ENCODE measurements around the gene CARHSP1.

DNA sequence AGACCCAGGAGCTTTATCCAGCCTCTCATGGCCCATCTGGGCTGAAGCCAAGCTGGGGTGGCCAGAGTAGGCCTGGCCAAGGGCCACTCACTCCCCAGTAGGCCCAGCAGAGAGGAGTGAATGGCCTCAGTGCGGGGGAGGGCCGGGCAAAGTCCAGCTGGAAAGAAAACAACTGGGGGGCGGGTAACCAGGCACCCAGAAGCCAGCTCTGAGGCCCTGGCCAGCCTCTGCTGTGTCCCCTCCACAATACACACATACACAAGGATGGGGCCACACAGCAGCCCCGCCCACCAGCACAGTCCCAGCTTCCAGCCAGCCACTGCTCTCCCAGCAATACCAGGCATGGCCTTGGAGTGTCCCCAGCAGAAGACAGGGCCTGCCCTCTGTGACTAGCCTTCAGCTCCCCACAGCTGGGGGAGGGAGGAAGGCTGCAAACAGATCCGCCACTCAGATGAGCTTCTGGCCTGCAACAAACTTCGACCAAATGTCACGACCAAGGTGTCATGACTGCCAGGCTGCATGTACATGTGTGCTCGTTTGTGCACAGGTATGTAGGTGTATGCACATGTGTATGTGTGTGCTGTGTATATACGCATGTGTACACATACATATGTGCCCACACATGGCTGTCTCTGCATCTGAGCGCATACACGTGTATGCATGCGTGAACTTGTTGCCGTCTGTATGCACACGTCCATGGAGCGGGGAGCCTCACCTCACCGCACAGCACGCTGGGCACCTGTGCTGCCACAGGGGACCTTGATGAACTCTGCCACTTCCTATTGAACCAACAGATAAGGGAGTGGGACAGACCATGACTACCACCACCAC, 5.0 kb downstream of the CARHSP1 start:
- TF ChIP-seq, protein P1, sequence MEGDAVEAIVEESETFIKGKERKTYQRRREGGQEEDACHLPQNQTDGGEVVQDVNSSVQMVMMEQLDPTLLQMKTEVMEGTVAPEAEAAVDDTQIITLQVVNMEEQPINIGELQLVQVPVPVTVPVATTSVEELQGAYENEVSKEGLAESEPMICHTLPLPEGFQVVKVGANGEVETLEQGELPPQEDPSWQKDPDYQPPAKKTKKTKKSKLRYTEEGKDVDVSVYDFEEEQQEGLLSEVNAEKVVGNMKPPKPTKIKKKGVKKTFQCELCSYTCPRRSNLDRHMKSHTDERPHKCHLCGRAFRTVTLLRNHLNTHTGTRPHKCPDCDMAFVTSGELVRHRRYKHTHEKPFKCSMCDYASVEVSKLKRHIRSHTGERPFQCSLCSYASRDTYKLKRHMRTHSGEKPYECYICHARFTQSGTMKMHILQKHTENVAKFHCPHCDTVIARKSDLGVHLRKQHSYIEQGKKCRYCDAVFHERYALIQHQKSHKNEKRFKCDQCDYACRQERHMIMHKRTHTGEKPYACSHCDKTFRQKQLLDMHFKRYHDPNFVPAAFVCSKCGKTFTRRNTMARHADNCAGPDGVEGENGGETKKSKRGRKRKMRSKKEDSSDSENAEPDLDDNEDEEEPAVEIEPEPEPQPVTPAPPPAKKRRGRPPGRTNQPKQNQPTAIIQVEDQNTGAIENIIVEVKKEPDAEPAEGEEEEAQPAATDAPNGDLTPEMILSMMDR (IDR thresholded peaks at IDR 0.05 in 2 of 3, conservative IDR thresholded peaks at IDR 0.05 in 1 of 3; ENCODE audit: borderline replicate concordance in 1 of 3, insufficient read depth in 1 of 3, low read depth in 2 of 3, low read length in 2 of 3): no peak
- TF ChIP-seq ZFX (IDR thresholded peaks at IDR 0.05) (no peak), RAD21 (IDR thresholded peaks at IDR 0.05; ENCODE audit: low read depth) (no peak), POLR2AphosphoS5 (IDR thresholded peaks at IDR 0.05; ENCODE audit: low read depth, low read length) (no peak; the same call in 1 of the 2 replicates), EZH2 (IDR thresholded peaks at IDR 0.05) (no peak), YY1 (IDR thresholded peaks at IDR 0.05; ENCODE audit: extremely low read depth, insufficient replicate concordance, low read depth, low read length) (no peak), POLR2A (IDR thresholded peaks at IDR 0.05; ENCODE audit: borderline replicate concordance, extremely low read depth, insufficient read depth, insufficient read length) (no peak)
